ENCODE data around the gene AQP9.

GRCh38 chr15:58179741-58180381 lies 41.7 kb downstream of the AQP9 start:
- TF ChIP-seq POLR2A (IDR thresholded peaks at IDR 0.05) (no peak), CTCF (IDR thresholded peaks at IDR 0.05) (no peak)
